GM21528 (cell line): ENCODE results near the gene SHQ1.
"Not testable (repeated sequence)": the region's sequence is repeated elsewhere in the genome, so short reads cannot be mapped to it uniquely, and the experiment has no call there.

Source experiments
- ATAC-seq: cut with Tn5 transposase; IDR thresholded peaks from one replicate; pipeline ENCODE4 v1.9.1; 2021; ENCODE audit warnings: mild to moderate bottlenecking, moderate library complexity; ENCODE audit not compliant: unreplicated experiment, low FRiP score

The SHQ1 gene

DNA sequence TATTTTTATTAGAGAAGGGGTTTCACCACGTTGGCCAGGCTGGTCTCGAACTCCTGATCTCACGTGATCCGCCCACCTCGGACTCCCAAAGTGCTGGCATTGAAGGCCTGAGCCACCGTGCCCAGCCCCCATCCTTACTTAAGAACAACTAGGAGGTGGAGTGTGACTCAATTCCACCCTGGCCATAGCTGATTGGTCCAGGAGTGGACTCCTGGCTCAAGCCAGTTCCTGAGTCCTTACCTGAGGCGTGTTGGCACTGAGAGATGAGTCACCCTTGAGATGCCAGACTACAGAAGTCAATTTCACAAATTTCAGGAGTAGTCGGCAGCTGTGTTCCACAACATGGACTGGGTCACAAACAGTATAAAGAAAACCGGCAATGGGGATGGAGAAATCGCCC lies 124.2 kb downstream of the SHQ1 start:
- ATAC-seq, result no peak

DNA sequence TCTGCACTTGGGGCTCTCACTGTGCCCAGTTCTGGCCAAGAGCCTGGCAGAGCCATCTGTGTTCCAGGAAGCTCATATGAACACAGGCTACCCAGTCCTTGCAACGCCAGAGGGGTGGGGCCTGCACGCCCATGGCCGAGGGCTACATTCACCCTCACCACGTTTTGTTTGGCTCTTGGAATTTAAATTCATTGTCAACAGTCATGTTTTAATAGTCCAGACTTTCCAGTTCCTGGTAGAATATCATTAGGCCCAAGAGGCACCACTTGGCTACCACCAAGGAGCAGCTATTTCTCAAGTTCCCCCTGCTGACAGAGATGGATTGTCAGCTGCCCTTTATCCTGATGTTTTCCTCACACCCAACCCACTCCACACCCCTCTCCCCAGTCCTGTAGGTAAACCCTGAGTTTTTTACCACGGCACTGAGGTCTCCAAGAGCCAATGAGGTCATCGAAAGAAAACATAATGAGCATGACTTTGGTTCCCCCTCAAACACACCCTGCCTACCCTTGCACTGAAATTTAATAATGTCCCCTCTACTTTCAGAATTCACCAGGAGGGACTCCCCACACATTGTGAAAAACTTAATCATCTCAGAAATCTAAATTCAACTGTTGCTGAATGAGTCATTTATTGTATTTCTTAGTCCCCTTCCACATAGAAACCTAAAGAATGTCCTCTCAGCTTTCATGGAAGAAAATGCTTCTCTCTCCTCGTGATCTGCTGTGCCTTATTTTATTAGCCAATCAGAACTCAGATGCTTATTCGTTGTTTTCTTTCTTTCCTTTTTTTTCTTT lies 125.1 kb downstream of the SHQ1 start:
- ATAC-seq, result no peak

- ATAC-seq, result no peak
Observed at GRCh38 chr3:72721683-72722381, 126.4 kb downstream of the SHQ1 start.

DNA sequence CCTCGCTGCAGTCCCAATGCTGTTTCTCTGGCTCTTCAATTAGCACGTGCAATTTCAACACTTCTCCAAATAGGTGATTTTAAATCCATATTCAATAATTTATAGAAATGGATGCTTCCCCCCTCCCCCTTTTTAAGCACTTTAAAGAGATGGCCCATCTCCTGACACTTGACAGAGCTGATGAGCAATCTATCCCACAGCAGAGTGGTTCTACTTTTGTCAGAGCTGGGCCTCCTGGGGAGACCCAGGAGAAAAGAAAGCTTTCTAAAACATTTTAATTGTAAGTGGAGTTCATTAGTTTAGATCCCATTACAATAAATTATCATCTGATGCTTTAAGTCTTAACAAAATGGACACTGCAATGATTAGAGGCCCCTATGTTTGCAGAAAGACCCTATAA lies 127.7 kb downstream of the SHQ1 start:
- no peak for ATAC-seq

GRCh38 chr3:72719137-72719536 lies 129.1 kb downstream of the SHQ1 start:
- ATAC-seq, result no peak

- not testable (repeated sequence) for ATAC-seq
Observed at GRCh38 chr3:72714135-72714534, 134.1 kb downstream of the SHQ1 start.

GRCh38 chr3:72710471-72710870 lies 137.8 kb downstream of the SHQ1 start:
- ATAC-seq, result not testable (repeated sequence)

- no peak for ATAC-seq
Observed at GRCh38 chr3:72708441-72708840, 139.8 kb downstream of the SHQ1 start.

- ATAC-seq, result no peak
Observed at GRCh38 chr3:72702997-72703396, 145.2 kb downstream of the SHQ1 start.

DNA sequence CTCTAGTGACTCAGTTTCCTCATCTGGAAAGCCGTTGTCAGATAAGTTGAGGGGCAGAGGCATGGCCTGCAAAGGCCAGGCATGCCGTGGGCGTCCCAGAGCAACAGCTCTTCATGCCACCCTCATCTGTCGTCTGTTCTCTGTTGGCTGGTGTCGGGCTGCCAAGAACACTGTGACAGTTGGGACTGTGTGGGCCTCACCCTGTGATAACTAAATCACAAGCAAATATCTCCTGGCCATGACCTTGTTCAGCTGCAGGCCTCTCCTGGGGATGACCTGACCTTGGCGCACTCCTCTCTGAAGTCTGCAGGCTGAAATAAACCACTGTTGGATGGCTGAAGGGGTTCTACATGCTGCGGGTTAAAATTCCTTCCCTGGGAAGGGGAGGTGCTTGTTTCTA lies 145.9 kb downstream of the SHQ1 start:
- no peak for ATAC-seq

DNA sequence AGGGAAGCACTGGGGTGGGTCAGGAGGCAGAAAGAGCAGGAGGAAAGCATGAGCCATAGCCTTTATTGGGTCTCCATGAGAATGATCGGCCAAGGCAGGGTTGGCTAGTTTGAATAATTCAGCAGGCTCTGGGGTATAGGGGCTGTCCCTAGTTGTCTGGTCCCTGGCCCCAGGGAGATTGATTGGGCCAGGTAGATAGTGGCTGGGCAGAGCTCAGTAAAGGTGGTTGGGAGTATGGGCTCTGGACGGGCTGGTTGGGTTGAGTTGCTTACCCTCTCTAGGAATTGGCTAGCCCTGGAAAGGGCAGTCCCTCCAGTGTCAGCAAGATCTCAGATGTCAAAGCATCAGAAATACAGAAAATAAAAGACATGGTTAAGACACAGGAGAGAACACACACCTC lies 148.1 kb downstream of the SHQ1 start:
- ATAC-seq, result no peak

DNA sequence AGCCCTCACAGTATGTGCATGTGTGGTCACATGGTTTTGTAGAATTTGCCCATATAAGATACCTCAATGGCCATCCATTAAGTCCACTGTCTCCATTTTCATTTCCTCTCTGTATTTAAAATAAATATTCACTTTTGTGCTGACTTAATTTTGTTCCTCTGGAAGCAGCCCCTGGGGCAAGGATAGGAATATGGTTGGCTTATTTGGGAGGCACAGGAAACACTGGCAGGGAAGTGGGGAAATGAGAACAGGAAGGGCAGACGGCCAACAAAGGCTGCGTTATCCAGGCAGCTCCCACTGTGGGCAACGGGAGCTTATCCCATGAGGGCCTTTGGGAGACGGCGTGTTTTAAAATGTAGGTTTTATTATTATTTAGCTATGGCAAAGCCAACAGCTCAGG lies 148.6 kb downstream of the SHQ1 start:
- ATAC-seq, result no peak
